NCI-H2029 (cell line): Measurements from ENCODE around the gene FRMD1.

ENCODE experiments used
- DNase-seq: peaks from one replicate; lab custom pipeline; 2025; lab: John Stamatoyannopoulos, UW

FRMD1 gene

GRCh38 chr6:168111911-168112310 lies 32.9 kb upstream of the FRMD1 start:
- DNase-seq, result no peak

- no peak for DNase-seq
Measured at GRCh38 chr6:168110437-168110836, 31.4 kb upstream of the FRMD1 start.

GRCh38 chr6:168109171-168109570 lies 30.2 kb upstream of the FRMD1 start:
- no peak for DNase-seq

GRCh38 chr6:168107191-168107983 lies 28.4 kb upstream of the FRMD1 start:
- DNase-seq, result peak; percentile 50

GRCh38 chr6:168106633-168107005 lies 27.6 kb upstream of the FRMD1 start:
- DNase-seq, result no peak

- peak; percentile 62 for DNase-seq
Measured at GRCh38 chr6:168105813-168106632, 27.0 kb upstream of the FRMD1 start.

GRCh38 chr6:168104636-168105035 lies 25.6 kb upstream of the FRMD1 start:
- DNase-seq, result no peak

- DNase-seq, result peak; percentile 91
Measured at GRCh38 chr6:168103050-168103830, 24.2 kb upstream of the FRMD1 start.

GRCh38 chr6:168102315-168102985 lies 23.4 kb upstream of the FRMD1 start:
- DNase-seq, result peak; percentile 96

GRCh38 chr6:168101590-168102314 lies 22.7 kb upstream of the FRMD1 start:
- DNase-seq, result no peak

- no peak for DNase-seq
Measured at GRCh38 chr6:168100803-168101589, 22.0 kb upstream of the FRMD1 start.

GRCh38 chr6:168100011-168100802 lies 21.2 kb upstream of the FRMD1 start:
- DNase-seq, result no peak

- DNase-seq, result no peak
Measured at GRCh38 chr6:168099201-168100010, 20.4 kb upstream of the FRMD1 start.

- no peak for DNase-seq
Measured at GRCh38 chr6:168098431-168098861, 19.4 kb upstream of the FRMD1 start.

GRCh38 chr6:168097621-168098430 lies 18.8 kb upstream of the FRMD1 start:
- DNase-seq, result peak; percentile 19

- no peak for DNase-seq
Measured at GRCh38 chr6:168097221-168097620, 18.2 kb upstream of the FRMD1 start.

GRCh38 chr6:168096271-168096764 lies 17.3 kb upstream of the FRMD1 start:
- DNase-seq, result no peak
